Measurements from ENCODE around the gene SREBF2. TPM values are rescaled to one million over a fixed set of nuclear protein-coding genes. Genes with fewer than 3 reads are reported as not detected.

The SREBF2 gene
- total and polyA plus RNA-seq, 2 donors (not counting 3 experiments of a cell fraction or from before 2014, with no cell fraction given): 101 to 136 TPM

DNA sequence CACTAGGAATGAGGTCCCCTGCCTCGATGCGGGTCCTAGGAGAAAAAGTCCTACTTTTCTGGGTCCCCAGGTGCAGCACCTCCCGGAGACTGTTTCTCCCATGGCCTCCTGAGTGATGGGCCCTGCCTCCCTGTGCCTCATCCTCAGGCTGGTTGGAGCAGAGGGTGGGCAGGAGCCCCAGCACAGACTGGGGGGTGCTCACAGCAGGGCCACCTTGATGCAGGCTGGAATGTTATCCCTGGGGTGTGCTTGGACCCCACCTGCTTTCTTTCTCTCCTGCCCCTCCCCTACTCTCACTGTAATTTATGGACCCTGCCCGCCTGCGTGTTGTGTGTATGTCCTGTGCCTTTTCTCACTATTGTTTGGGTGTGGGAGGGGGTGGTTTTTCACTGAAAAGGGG is 73.9 kb downstream of the SREBF2 start:
- H3K27ac ChIP-seq (ENCODE audit: insufficient read depth, low read depth, low read length): no peak overlapping the region
- intact Hi-C loops (cut with micrococcal nuclease): no loop called here
- BruUV-seq (replicated peaks): TSS peak; percentile 54
- no peak overlapping the region for H3K4me3 ChIP-seq (replicated peaks in 1 of 3; ENCODE audit: insufficient read depth in 1 of 3, low read depth in 1 of 3, low read length in 3 of 3)
- no peaks in the 10 kb centered on the region for H3K79me2 ChIP-seq (ENCODE audit: control insufficient read depth, insufficient read depth, low read length)
- no peak overlapping the region for H3K9ac ChIP-seq (replicated peaks; ENCODE audit: extremely low read depth, insufficient read depth, low read length)
- ChIA-PET POLR2A (no interaction called here), CTCF (interaction anchor here (1.1 to 2.8 kb wide), 4 partner anchors 19 to 537 kb away, joined by 3 to 16 read pairs (median 9); partner anchors contain the start of gene TNFRSF13C)
- H3K9me3 ChIP-seq (replicated peaks; ENCODE audit: control insufficient read depth, insufficient read depth, low read length): no peaks in the 10 kb centered on the region
- no peak for DNase-seq (ENCODE audit: low read depth, low spot score)
- H3K27me3 ChIP-seq (ENCODE audit: control insufficient read depth in 2 of 2, insufficient read depth in 2 of 2, low read length in 2 of 2): peaks cover 11 to 24% of the 10 kb centered on the region in 2 experiments
- no peak overlapping the region for H2AFZ ChIP-seq (ENCODE audit: low read depth, low read length)
- no peak for FAIRE-seq
- H3K4me1 ChIP-seq (ENCODE audit: control insufficient read depth, extremely low read depth, insufficient read depth, low read length): peaks cover 6% of the 10 kb centered on the region
- TF ChIP-seq, protein P1, sequence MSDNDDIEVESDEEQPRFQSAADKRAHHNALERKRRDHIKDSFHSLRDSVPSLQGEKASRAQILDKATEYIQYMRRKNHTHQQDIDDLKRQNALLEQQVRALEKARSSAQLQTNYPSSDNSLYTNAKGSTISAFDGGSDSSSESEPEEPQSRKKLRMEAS (IDR thresholded peaks at IDR 0.05; ENCODE audit: insufficient read depth, insufficient read length): no peak
- TF ChIP-seq GATA2 (IDR thresholded peaks at IDR 0.05; ENCODE audit: insufficient read depth, insufficient read length, low read depth, low read length): no peak
- TF ChIP-seq POLR2A (IDR thresholded peaks at IDR 0.05; ENCODE audit: low read depth, low read length): no peak
- TF ChIP-seq POLR2AphosphoS5 (IDR thresholded peaks at IDR 0.05; ENCODE audit: insufficient read depth, low read depth, low read length): no peak
- TF ChIP-seq FOS (IDR thresholded peaks at IDR 0.05; ENCODE audit: borderline replicate concordance, insufficient read depth, low read length): no peak
- no peak for TF ChIP-seq EZH2 (IDR thresholded peaks at IDR 0.05; ENCODE audit: borderline replicate concordance, low read depth, low read length, severe bottlenecking)
- TF ChIP-seq JUN (IDR thresholded peaks at IDR 0.05; ENCODE audit: borderline replicate concordance, insufficient read depth, insufficient read length, low read depth): no peak
- TF ChIP-seq, protein P2, sequence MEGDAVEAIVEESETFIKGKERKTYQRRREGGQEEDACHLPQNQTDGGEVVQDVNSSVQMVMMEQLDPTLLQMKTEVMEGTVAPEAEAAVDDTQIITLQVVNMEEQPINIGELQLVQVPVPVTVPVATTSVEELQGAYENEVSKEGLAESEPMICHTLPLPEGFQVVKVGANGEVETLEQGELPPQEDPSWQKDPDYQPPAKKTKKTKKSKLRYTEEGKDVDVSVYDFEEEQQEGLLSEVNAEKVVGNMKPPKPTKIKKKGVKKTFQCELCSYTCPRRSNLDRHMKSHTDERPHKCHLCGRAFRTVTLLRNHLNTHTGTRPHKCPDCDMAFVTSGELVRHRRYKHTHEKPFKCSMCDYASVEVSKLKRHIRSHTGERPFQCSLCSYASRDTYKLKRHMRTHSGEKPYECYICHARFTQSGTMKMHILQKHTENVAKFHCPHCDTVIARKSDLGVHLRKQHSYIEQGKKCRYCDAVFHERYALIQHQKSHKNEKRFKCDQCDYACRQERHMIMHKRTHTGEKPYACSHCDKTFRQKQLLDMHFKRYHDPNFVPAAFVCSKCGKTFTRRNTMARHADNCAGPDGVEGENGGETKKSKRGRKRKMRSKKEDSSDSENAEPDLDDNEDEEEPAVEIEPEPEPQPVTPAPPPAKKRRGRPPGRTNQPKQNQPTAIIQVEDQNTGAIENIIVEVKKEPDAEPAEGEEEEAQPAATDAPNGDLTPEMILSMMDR (IDR thresholded peaks at IDR 0.05; ENCODE audit: extremely low read depth in 1 of 2, insufficient read depth in 1 of 2, low read depth in 1 of 2, low read length in 2 of 2): no peak
- TF ChIP-seq MYC (IDR thresholded peaks at IDR 0.05; ENCODE audit: low read depth, low read length): no peak
- H3K4me2 ChIP-seq (ENCODE audit: insufficient read depth, low read length): no peak overlapping the region
- dilution Hi-C loops (cut with MboI; ENCODE audit: extremely low pct_ligation_motif_present, low sequenced_read_pairs): no loop called here
- H4K20me1 ChIP-seq (replicated peaks; ENCODE audit: control insufficient read depth, extremely low read depth, insufficient read depth, low read length): no peaks in the 10 kb centered on the region
- no peaks in the 10 kb centered on the region for H3K9me1 ChIP-seq (replicated peaks; ENCODE audit: control insufficient read depth, extremely low read depth, insufficient read depth, low read length)
- peaks cover 7 to 24% of the 10 kb centered on the region in 2 experiments for H3K36me3 ChIP-seq (ENCODE audit: control insufficient read depth in 2 of 2, extremely low read depth in 1 of 2, insufficient read depth in 2 of 2, low read length in 2 of 2)

Data from endothelial cell of umbilical vein (primary cell).